ENCODE results near the gene BBLN. TPM values are rescaled to one million over a fixed set of nuclear protein-coding genes. Genes with fewer than 3 reads are reported as not detected.

The BBLN gene
- total RNA-seq, 4 donors from 2014 or later: 73.5 to 145 (median 132) TPM

DNA sequence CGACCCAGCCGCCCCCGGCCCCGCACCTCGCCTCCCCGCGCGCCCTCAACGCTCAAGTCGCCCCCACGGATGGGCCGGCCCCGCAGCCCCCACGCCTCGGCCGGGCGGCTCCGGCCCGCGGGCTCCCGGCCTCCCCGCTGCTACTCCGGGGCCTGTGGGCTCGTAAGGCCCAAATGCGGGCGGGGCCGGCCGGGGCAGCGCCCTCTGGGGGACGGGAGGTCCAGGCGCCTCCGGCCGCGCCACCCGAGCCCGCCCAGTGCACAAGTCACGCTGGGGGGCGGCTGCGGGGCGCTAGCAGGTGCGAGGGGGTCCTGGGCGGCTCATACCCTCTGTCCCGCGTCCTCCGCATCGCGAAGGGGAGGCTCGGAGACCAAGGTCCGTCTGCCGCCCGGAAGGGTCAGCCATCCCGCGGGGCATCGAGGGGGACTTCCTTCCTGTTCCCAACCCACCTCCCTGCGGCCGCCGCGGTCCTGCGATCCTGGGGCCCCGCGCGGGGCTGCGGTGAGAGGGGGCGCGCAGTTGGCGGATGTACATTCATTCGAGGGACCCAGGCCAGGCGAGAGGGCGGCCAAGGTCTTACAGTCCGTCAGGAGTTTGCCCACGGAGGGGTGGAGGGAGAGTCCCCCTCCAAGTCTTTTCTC lies 31.5 kb downstream of the BBLN start, which contains the start of gene CIZ1:
CIZ1 (minus strand) TSS at position 167 of the 641 bp plus-strand sequence. CDS start 715 bp downstream, outside the sequence.
- peak; percentile 52 to 74 for DNase-seq
- peaks cover 10 to 15% of the 10 kb centered on the region in 2 donors for H3K4me1 ChIP-seq
- TF ChIP-seq POLR2A (IDR thresholded peaks at IDR 0.05): peak in 1 of 2 donors; percentile 47
- TF ChIP-seq, protein P1, sequence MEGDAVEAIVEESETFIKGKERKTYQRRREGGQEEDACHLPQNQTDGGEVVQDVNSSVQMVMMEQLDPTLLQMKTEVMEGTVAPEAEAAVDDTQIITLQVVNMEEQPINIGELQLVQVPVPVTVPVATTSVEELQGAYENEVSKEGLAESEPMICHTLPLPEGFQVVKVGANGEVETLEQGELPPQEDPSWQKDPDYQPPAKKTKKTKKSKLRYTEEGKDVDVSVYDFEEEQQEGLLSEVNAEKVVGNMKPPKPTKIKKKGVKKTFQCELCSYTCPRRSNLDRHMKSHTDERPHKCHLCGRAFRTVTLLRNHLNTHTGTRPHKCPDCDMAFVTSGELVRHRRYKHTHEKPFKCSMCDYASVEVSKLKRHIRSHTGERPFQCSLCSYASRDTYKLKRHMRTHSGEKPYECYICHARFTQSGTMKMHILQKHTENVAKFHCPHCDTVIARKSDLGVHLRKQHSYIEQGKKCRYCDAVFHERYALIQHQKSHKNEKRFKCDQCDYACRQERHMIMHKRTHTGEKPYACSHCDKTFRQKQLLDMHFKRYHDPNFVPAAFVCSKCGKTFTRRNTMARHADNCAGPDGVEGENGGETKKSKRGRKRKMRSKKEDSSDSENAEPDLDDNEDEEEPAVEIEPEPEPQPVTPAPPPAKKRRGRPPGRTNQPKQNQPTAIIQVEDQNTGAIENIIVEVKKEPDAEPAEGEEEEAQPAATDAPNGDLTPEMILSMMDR (IDR thresholded peaks at IDR 0.05 in 4 of 5, conservative IDR thresholded peaks at IDR 0.05 in 1 of 5): peak; percentile 65 to 96 (median 76)
- peaks cover 0 to 34% of the 10 kb centered on the region in 2 donors for H3K36me3 ChIP-seq
- peak within 1 kb of the TSS; percentile 72 to 92 (median 80) for H3K4me3 ChIP-seq
- ATAC-seq: peak; percentile 79 to 83
- intact Hi-C loops (cut with DNase I; ENCODE audit: low total_unique reads) (no loop called here), in situ Hi-C loops (cut with MboI; ENCODE audit: low sequenced_read_pairs in 4 of 4) (loop anchor here in 1 of 4 donors (25.0 kb wide), 1 partner anchor 146 kb away; the partner anchor contains the start of gene SLC27A4)
- H3K27ac ChIP-seq: peak within 1 kb of the TSS; percentile 73 to 93 (median 90)
- no peaks in the 10 kb centered on the region for H3K27me3 ChIP-seq
- no peaks in the 10 kb centered on the region for H3K9me3 ChIP-seq

DNA sequence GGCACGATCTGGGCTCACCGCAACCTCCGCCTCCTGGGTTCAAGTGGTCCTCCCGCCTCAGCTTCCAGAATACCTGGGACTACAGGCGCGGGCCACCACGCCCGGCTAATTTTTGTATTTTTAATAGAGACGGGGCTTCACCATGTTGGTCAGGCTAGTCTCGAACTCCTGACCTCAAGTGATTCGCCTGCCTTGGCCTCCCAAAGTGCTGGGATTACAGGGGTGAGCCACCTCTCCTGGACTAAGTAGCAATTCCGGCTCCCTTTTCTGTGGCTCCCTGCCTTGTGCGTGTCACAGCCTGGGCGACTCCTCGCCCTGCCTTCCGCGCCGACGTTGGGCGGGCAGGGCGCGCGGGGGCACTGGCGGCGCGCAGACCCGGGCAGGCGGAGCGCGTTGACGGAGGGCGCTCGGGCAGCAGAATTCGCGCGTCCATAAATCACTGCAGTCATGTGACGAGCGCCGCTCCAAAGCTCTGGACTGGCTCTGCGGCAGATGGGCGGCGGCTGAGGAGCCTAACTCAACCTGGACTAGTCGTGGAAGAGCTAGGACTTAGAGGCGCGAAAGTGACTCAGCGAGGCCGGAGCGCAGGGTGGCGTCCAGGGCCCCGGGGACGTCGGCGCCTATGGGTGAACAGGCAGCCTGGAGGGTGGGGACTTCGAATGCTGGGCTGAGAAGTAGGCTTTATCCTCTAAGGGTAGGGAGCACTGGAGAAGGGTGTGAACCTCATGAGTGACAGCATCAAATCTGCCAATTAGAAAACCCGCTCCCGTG lies 32.7 kb downstream of the BBLN start:
- peak; percentile 58 to 71 for TF ChIP-seq POLR2A (IDR thresholded peaks at IDR 0.05)
- TF ChIP-seq, protein P1 (IDR thresholded peaks at IDR 0.05 in 4 of 5, conservative IDR thresholded peaks at IDR 0.05 in 1 of 5): peak in 3 of 5 experiments; percentile 21 to 51 (median 35)
- intact Hi-C loops (cut with DNase I; ENCODE audit: low total_unique reads): no loop called here
- DNase-seq (peak; percentile 74 to 92), ATAC-seq (peak; percentile 81 to 86)
- peaks cover 10 to 15% of the 10 kb centered on the region in 2 donors for H3K4me1 ChIP-seq
- in situ Hi-C loops (cut with MboI; ENCODE audit: low sequenced_read_pairs in 4 of 4): loop anchor here in 1 of 4 donors (25.0 kb wide), 1 partner anchor 145 kb away; the partner anchor contains the start of gene SLC27A4
- peak overlapping the region; percentile 72 to 92 (median 80) for H3K4me3 ChIP-seq
- H3K9me3 ChIP-seq: no peaks in the 10 kb centered on the region
- H3K36me3 ChIP-seq: peaks cover 0 to 21% of the 10 kb centered on the region in 2 donors
- H3K27me3 ChIP-seq: no peaks in the 10 kb centered on the region
- H3K27ac ChIP-seq: peak overlapping the region; percentile 64 to 93 (median 90)

DNA sequence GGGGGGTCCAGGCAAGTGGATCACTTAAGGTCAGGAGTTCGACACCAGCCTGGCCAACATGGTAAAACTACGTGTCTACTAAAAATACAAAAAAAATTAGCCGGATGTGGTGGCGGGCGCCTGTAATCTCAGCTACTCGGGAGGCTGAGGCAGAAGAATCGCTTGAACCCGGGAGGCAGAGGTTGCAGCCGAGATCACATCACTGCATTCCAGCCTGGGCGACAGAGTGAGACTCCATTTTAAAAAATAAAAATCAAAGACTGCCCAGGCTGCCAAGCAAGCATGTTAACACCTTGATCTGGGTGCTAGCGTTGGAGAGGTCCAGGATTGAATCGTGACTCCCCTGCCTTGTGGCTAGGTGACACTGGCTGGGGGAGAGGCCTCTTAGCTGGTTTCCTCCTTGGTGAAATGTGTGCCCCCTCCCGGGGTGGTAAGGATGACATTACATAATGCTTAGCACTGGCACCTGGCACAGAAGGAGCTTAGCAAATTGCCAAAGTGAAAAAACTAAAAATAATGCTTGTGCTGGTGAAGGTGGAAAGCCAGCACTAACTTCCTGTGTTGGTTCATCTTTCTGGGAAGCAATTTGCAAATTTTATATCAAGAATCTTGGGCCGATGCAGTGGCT lies 33.5 kb downstream of the BBLN start:
- peak overlapping the region in 2 of 4 donors; percentile 83 to 92 for H3K4me3 ChIP-seq
- no peak for TF ChIP-seq POLR2A (IDR thresholded peaks at IDR 0.05)
- TF ChIP-seq, protein P1 (IDR thresholded peaks at IDR 0.05 in 4 of 5, conservative IDR thresholded peaks at IDR 0.05 in 1 of 5): no peak
- no peaks in the 10 kb centered on the region for H3K9me3 ChIP-seq
- no peak for DNase-seq
- H3K27me3 ChIP-seq: no peaks in the 10 kb centered on the region
- H3K4me1 ChIP-seq: peaks cover 10 to 15% of the 10 kb centered on the region in 2 donors
- in situ Hi-C loops (cut with MboI; ENCODE audit: low sequenced_read_pairs in 4 of 4): loop anchor here in 1 of 4 donors (25.0 kb wide), 1 partner anchor 144 kb away; the partner anchor contains the start of gene SLC27A4
- intact Hi-C loops (cut with DNase I; ENCODE audit: low total_unique reads): no loop called here
- H3K27ac ChIP-seq: peak overlapping the region; percentile 64 to 93 (median 90)
- peaks cover 0 to 15% of the 10 kb centered on the region in 2 donors for H3K36me3 ChIP-seq
- no peak for ATAC-seq

DNA sequence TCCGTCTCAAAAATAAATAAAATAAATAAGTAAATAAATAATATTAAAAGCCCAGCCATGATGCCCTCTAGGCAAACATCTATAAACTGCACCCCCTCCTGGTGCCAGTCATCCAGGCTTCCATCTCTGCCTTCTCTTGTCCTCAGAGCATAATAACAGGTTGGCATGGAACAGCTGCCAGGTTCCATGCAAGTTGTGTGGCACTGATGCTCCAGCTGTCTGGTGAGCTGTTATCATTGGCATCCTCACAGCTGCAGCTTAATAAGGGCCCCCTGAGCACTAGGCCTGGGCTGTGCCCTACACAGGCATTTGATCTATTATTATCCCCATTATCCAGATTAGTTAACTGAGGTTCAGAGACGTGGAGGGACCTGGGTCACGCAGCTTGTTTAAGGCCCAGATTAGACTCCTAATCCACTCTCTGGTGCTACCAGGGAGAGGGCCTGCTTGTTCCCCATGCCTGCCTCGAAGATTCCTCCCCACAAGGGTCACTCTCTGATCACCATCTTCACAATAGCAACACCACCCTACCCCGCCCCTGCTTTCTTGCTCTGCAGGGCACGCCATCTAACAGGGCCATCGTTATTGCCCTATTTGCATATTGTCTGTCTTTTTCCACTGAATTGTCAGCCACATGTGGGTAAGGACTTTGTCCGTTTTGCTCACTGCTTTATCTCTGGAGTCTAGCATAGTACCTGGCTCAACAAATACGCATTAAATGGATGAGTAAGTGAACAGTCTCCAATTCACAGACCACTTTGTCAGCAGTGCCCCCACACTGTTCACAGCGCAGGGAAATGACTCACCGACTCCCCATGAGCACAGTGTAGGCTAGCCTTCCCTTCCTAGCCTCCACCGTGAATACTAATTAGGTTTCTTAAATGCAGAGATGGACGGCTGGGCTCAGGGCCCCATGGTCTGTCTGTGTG lies 41.6 kb downstream of the BBLN start:
- no peak for DNase-seq
- Histone ChIP-seq H3K4me3 (no peak overlapping the region), H3K36me3 (no peaks in the 10 kb centered on the region), H3K4me1 (peaks cover 7 to 9% of the 10 kb centered on the region in 2 donors), H3K27me3 (peaks cover 8 to 15% (median 14%) of the 10 kb centered on the region in 3 donors), H3K9me3 (no peaks in the 10 kb centered on the region), H3K27ac (no peak overlapping the region)
- in situ Hi-C loops (cut with MboI; ENCODE audit: low sequenced_read_pairs in 4 of 4): no loop called here
- TF ChIP-seq, protein P1 (IDR thresholded peaks at IDR 0.05 in 4 of 5, conservative IDR thresholded peaks at IDR 0.05 in 1 of 5): no peak
- TF ChIP-seq POLR2A (IDR thresholded peaks at IDR 0.05): no peak
- intact Hi-C loops (cut with DNase I; ENCODE audit: low total_unique reads): no loop called here
- ATAC-seq: no peak
